ENCODE measurements around the gene HNRNPH1. TPM values are rescaled to one million over a fixed set of nuclear protein-coding genes. Genes with fewer than 3 reads are reported as not detected.

Gene HNRNPH1
- total and polyA plus RNA-seq, 4 donors = 102 to 583 (median 348) TPM

- H3K9me3 ChIP-seq (ENCODE audit: control insufficient read depth in 4 of 4, low read length in 3 of 4) = no peaks in the 10 kb centered on the region
- 85% methylated on average over 8 of the region's 8 CpGs for WGBS
- no peak overlapping the region for H3K4me3 ChIP-seq (ENCODE audit: low read depth in 1 of 3, low read length in 3 of 3)
- DNase-seq (ENCODE audit: low spot score) = no peak
- peaks cover 17 to 74% (median 63%) of the 10 kb centered on the region in 4 donors for H3K36me3 ChIP-seq (ENCODE audit: control insufficient read depth in 4 of 4, insufficient read depth in 3 of 4, low read depth in 1 of 4, low read length in 3 of 4)
- H3K27ac ChIP-seq (ENCODE audit: low read depth in 1 of 2, low read length in 2 of 2) = no peak overlapping the region
- TF ChIP-seq ATF3 (IDR thresholded peaks at IDR 0.05) (no peak), NR2F2 (IDR thresholded peaks at IDR 0.05) (no peak), REST (IDR thresholded peaks at IDR 0.05) (no peak), GABPA (IDR thresholded peaks at IDR 0.05 in 1 of 2, conservative IDR thresholded peaks at IDR 0.05 in 1 of 2) (no peak), JUND (IDR thresholded peaks at IDR 0.05) (no peak)
- TF ChIP-seq, protein P1, sequence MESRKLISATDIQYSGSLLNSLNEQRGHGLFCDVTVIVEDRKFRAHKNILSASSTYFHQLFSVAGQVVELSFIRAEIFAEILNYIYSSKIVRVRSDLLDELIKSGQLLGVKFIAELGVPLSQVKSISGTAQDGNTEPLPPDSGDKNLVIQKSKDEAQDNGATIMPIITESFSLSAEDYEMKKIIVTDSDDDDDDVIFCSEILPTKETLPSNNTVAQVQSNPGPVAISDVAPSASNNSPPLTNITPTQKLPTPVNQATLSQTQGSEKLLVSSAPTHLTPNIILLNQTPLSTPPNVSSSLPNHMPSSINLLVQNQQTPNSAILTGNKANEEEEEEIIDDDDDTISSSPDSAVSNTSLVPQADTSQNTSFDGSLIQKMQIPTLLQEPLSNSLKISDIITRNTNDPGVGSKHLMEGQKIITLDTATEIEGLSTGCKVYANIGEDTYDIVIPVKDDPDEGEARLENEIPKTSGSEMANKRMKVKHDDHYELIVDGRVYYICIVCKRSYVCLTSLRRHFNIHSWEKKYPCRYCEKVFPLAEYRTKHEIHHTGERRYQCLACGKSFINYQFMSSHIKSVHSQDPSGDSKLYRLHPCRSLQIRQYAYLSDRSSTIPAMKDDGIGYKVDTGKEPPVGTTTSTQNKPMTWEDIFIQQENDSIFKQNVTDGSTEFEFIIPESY (IDR thresholded peaks at IDR 0.05) = no peak
- H3K27me3 ChIP-seq (ENCODE audit: control insufficient read depth in 4 of 4, insufficient read depth in 4 of 4, low read length in 3 of 4) = no peaks in the 10 kb centered on the region
- H3K4me1 ChIP-seq (ENCODE audit: control insufficient read depth in 4 of 4, insufficient read depth in 4 of 4, low read length in 3 of 4) = peaks cover 0 to 11% (median 4%) of the 10 kb centered on the region in 4 donors
- H3K9ac ChIP-seq (ENCODE audit: low read depth in 1 of 2, low read length in 2 of 2) = no peak overlapping the region
Observed at GRCh38 chr5:179609834-179610108, 13.7 kb downstream of the HNRNPH1 start.

GRCh38 chr5:179608131-179608581, 15.3 kb downstream of the HNRNPH1 start:
- H3K9me3 ChIP-seq (ENCODE audit: control insufficient read depth in 4 of 4, low read length in 3 of 4) = no peaks in the 10 kb centered on the region
- H3K9ac ChIP-seq (ENCODE audit: low read depth in 1 of 2, low read length in 2 of 2) = no peak overlapping the region
- no peak for DNase-seq (ENCODE audit: low spot score)
- H3K36me3 ChIP-seq (ENCODE audit: control insufficient read depth in 4 of 4, insufficient read depth in 3 of 4, low read depth in 1 of 4, low read length in 3 of 4) = peaks cover 11 to 62% (median 47%) of the 10 kb centered on the region in 4 donors
- no peak for TF ChIP-seq YY1 (IDR thresholded peaks at IDR 0.05)
- no peak for TF ChIP-seq NR2F2 (IDR thresholded peaks at IDR 0.05)
- no peak for TF ChIP-seq REST (IDR thresholded peaks at IDR 0.05)
- TF ChIP-seq, protein P2, sequence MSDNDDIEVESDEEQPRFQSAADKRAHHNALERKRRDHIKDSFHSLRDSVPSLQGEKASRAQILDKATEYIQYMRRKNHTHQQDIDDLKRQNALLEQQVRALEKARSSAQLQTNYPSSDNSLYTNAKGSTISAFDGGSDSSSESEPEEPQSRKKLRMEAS (IDR thresholded peaks at IDR 0.05) = no peak
- no peak for TF ChIP-seq RXRA (IDR thresholded peaks at IDR 0.05)
- no peak for TF ChIP-seq TAF1 (conservative IDR thresholded peaks at IDR 0.05)
- TF ChIP-seq, protein P1 (IDR thresholded peaks at IDR 0.05) = no peak
- no peak for TF ChIP-seq JUND (IDR thresholded peaks at IDR 0.05)
- TF ChIP-seq HNF4G (IDR thresholded peaks at IDR 0.05) = no peak
- no peak for TF ChIP-seq GABPA (IDR thresholded peaks at IDR 0.05 in 1 of 2, conservative IDR thresholded peaks at IDR 0.05 in 1 of 2)
- TF ChIP-seq HNF4A (conservative IDR thresholded peaks at IDR 0.05) = no peak
- TF ChIP-seq ATF3 (IDR thresholded peaks at IDR 0.05) = no peak
- no peak for TF ChIP-seq SP1 (IDR thresholded peaks at IDR 0.05)
- no peaks in the 10 kb centered on the region for H3K27me3 ChIP-seq (ENCODE audit: control insufficient read depth in 4 of 4, insufficient read depth in 4 of 4, low read length in 3 of 4)
- H3K4me3 ChIP-seq (ENCODE audit: low read depth in 1 of 3, low read length in 3 of 3) = no peak overlapping the region
- peaks cover 0 to 8% (median 4%) of the 10 kb centered on the region in 4 donors for H3K4me1 ChIP-seq (ENCODE audit: control insufficient read depth in 4 of 4, insufficient read depth in 4 of 4, low read length in 3 of 4)
- WGBS = 69% methylated on average over 5 of the region's 5 CpGs
- no peak overlapping the region for H3K27ac ChIP-seq (ENCODE audit: low read depth in 1 of 2, low read length in 2 of 2)

Data from liver (tissue), 9 donors.